A375 (cell line): ENCODE measurements around the gene KRTAP10-6. TPM values are rescaled to one million over a fixed set of nuclear protein-coding genes. Genes with fewer than 3 reads are reported as not detected.

Experiments
- total RNA-seq: library from RNA; depleted of rRNA; stranded (reverse); fragments of >200 nt; shearing (Covaris generic); gene quantifications from 2 replicates; pipeline ENCODE4 v1.2.3, GENCODE V29; 2014; rRNA removed

Gene KRTAP10-6, protein sequence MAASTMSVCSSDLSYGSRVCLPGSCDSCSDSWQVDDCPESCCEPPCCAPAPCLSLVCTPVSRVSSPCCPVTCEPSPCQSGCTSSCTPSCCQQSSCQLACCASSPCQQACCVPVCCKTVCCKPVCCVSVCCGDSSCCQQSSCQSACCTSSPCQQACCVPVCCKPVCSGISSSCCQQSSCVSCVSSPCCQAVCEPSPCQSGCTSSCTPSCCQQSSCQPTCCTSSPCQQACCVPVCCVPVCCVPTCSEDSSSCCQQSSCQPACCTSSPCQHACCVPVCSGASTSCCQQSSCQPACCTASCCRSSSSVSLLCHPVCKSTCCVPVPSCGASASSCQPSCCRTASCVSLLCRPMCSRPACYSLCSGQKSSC
- total RNA-seq, result not detected in 2 replicates

DNA sequence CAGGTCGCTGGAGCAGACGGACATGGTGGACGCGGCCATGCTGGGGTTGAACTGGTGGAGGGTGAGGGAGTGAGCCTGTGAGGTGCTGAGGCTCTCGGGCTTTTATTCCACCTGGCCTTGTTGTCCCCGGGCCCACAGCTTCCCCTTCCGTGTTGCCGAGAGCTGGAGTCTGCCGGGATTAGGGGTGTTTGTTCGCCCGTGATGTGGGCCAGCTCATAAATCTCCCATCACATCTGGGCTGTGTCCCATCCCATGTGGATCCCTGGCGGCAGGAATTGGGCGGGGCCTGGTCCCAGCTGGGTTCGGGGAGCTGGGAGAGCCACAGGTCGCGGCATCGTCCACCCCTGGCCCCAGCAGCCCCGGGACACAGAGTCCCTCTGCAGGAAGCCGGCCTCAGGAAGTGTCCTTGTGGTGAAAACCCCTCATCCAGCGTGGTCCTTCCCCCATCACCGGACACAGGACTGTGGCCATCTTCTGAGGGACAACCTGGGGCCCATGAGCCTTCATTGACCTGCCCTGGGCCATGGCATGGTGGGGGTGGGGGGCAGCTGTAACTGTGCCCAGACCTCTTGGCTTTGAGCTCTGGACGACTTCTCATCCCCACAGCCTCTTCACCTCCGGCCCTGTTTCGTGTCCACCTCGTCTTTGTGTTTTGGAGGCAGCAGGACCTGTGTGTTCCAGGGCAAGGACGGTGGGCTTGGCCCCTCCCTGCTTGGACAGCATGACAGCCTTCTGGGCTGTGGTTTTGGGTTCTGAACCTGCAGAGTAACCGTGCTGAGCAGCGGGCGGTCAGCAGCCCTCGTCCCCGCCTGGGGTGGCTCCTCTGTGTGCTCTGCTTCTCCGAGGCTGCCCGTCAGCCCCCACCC lies at the start of gene KRTAP10-6:
Gene KRTAP10-6, minus strand, starts transcription at position 60 of the 866 bp plus-strand sequence. Its CDS starts 21 bp downstream, at position 39.

DNA sequence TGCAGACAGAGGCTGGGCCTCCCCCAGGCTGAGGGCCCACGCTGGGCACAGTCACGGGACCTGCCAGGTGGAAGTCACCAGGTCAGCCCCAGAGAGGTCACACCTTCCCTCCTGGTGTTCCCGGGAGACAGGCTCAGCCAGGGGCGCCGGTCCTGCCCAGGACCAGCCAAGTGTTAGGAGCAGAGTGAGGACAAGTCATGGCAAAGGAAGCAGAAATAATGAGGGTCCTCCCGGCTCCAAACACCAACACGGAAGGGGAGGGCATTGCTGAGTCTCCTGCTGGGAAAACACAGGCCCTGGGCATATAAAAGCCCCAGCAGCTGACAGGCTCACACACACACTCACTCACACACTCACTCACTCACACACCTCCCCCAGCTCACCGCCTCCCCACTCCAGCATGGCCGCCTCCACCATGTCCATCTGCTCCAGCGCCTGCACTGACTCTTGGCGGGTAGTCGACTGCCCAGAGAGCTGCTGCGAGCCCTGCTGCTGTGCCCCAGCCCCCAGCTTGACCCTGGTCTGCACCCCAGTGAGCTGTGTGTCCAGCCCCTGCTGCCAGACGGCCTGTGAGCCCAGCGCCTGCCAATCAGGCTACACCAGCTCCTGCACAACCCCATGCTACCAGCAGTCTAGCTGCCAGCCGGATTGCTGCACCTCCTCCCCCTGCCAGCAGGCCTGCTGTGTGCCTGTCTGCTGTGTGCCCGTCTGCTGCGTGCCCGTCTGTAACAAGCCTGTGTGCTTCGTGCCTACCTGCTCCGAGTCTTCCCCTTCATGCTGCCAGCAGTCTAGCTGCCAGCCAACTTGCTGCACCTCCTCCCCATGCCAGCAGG lies 44.9 kb upstream of the KRTAP10-6 start, which contains the start of gene KRTAP10-10:
Gene KRTAP10-10, plus strand, starts transcription at position 339 of the 833 bp plus-strand sequence. Its CDS starts 62 bp downstream, at position 401.

DNA sequence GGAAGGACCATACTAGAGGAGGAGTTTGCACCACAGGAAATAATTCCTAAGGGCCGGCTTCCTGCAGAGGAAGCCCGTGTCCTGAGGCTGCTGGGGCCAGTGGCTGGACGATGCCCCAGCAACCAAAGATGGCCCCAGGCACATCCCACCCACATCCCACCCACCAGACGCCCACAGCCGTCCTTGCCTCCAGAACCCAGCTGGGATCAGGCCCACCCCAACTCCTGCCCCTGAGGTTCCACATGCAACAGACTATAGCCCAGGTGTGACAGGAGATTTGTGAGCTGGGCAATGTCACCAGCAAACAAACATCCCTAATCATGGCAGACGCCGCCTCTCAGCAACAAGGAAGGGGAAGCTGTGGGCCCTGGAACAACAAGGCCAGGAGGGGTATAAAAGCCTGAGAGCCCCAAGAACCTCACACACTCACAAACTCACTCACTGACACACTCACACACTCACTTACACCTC lies 34.4 kb upstream of the KRTAP10-6 start, which contains the start of gene KRTAP10-9:
Gene KRTAP10-9, plus strand, starts transcription at position 421 of the 471 bp plus-strand sequence. CDS start 79 bp downstream, outside the sequence.

DNA sequence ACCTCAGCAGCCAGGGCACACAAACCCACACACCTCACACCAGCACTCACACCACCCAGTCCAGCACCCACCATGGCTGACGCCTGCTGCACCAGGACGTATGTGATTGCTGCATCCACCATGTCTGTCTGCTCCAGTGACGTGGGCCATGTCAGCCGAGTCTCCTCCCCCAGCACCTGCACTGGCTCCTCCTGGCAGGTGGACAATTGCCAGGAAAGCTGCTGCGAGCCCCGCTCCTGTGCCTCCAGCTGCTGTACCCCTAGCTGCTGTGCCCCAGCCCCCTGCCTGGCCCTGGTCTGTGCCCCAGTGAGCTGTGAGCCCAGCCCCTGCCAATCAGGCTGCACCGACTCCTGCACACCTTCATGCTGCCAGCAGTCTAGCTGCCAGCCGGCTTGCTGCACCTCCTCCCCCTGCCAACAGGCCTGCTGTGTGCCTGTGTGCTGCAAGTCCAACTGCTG lies 19.8 kb upstream of the KRTAP10-6 start, which contains the start of gene KRTAP10-8:
Gene KRTAP10-8, plus strand, starts transcription at position 51 of the 458 bp plus-strand sequence. Its CDS starts 22 bp downstream, at position 73.

DNA sequence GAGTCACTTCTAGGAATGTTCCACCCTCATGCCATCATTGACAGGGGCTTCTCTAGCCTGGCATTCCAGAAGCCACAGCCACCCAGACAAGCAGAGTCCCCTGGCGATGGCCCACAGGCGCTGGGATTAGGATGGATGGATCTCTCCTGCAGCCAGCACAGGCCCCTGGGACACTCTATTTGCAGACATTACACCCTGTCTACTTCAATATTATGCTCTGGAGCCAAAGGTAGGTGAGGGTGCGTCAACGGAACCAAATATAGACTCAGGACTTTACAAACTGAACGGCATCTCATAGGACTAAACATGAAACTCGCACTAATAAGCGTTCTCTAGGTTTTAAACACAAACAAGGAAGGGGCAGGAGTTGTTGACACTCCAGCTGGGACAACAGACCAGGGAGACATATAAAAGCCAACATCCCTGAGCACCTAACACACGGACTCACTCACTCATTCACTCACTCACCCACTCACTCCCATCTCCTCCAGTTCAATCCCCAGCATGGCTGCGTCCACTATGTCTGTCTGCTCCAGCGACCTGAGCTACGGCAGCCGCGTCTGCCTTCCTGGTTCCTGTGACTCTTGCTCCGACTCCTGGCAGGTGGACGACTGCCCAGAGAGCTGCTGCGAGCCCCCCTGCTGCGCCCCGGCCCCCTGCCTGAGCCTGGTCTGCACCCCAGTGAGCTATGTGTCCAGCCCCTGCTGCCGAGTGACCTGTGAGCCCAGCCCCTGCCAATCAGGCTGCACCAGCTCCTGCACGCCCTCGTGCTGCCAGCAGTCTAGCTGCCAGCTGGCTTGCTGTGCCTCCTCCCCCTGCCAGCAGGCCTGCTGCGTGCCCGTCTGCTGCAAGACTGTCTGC lies 8.0 kb upstream of the KRTAP10-6 start, which contains the start of gene KRTAP10-7:
Gene KRTAP10-7, plus strand, starts transcription at position 480 of the 861 bp plus-strand sequence. Its CDS starts 25 bp downstream, at position 505.

DNA sequence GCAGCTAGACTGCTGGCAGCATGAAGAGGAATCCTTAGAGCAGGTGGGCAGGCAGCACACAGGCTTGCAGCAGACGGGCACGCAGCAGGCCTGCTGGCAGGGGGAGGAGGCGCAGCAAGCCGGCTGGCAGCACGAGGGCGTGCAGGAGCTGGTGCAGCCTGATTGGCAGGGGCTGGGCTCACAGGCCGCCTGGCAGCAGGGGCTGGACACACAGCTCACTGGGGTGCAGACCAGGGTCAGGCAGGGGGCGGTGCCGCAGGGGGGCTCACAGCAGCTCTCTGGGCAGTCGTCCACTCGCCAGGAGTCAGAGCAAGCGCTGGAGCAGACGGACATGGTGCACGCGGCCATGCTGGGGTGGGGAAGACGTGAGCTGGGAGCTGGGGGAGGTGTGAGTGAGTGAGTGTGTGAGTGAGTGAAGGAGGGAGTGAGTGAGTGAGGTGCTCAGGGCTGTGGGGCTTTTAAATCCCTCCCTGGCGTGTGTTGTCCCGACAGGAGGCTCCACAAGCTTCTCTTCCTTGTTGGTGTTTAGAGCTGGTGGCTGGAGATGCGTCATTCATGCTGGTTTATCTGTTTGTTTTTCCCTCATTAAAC lies 12.0 kb downstream of the KRTAP10-6 start, which contains the start of gene KRTAP10-5:
Gene KRTAP10-5, minus strand, starts transcription at position 374 of the 591 bp plus-strand sequence. Its CDS starts 26 bp downstream, at position 348.

DNA sequence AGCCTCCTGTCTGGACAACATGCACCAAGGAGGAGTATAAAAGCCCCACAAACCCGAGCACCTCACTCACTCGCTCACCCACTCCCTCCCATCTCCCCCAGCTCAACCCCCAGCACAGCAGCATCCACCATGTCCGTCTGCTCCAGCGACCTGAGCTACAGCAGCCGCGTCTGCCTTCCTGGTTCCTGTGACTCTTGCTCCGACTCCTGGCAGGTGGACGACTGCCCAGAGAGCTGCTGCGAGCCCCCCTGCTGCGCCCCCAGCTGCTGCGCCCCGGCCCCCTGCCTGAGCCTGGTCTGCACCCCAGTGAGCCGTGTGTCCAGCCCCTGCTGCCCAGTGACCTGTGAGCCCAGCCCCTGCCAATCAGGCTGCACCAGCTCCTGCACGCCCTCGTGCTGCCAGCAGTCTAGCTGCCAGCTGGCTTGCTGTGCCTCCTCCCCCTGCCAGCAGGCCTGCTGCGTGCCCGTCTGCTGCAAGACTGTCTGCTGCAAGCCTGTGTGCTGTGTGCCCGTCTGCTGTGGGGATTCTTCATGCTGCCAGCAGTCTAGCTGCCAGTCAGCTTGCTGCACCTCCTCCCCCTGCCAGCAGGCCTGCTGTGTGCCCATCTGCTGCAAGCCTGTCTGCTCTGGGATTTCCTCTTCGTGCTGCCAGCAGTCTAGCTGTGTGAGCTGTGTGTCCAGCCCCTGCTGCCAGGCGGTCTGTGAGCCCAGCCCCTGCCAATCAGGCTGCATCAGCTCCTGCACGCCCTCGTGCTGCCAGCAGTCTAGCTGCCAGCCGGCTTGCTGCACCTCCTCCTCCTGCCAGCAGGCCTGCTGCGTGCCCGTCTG lies 18.5 kb downstream of the KRTAP10-6 start, which contains the start of gene KRTAP10-4:
Gene KRTAP10-4, plus strand, starts transcription at position 100 of the 827 bp plus-strand sequence. Its CDS starts 30 bp downstream, at position 130.

DNA sequence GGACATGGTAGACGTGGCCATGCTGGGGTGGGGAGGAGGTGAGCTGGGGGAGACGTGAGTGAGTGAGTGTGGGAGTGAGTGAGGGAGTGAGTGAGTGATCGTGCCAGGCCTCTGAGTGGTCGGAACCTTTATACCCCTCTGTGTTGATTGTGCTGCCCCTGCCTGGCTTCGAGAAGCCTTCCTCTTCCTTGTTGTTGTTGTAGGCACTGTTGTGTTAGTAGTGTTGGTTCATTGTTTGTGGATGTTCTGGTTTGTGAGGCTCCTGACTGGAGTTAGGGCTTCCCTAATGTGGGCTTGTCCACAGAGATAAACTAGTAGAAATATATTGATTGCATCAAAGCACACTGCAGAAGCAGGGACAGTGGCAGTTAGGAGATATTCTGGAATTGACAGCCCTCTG lies 33.6 kb downstream of the KRTAP10-6 start, which contains the start of gene KRTAP10-3:
Gene KRTAP10-3, minus strand, starts transcription at position 101 of the 400 bp plus-strand sequence. Its CDS starts 80 bp downstream, at position 21.

DNA sequence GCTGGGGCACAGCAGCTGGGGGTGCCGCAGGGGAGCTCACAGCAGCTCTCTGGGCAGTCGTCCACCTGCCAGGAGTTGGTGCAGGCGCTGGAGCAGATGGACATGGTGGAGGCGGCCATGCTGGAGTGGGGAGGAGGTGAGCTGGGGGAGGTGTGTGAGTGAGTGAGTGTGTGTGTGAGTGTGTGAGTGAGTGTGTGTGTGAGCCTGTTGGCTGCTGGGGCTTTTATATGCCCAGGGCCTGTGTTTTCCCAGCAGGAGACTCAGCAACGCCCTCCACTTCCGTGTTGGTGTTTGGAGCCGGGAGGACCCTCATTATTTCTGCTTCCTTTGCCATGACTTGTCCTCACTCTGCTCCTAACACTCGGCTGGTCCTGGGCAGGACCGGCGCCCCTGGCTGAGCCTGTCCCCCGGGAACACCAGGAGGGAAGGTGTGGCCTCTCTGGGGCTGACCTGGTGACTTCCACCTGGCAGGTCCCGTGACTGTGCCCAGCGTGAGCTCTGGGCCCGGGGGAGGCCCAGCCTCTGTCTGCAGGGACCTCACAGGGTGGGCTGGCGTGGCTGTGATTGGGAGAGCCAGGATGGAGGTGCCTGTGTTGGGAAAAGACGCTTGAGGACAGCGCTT lies 40.9 kb downstream of the KRTAP10-6 start, which contains the start of gene KRTAP10-2:
Gene KRTAP10-2, minus strand, starts transcription at position 166 of the 622 bp plus-strand sequence. Its CDS starts 47 bp downstream, at position 119.

Other genes starting within 250 kb of the KRTAP10-6 start
- 11.1 and 11.2 TPM in 2 replicates for gene TRPM2, start 238.9 kb downstream of the KRTAP10-6 start, total RNA-seq
- gene LRRC3, start 137.0 kb downstream of the KRTAP10-6 start, total RNA-seq, result 0.08 and 0.11 TPM in 2 replicates
- gene KRTAP10-1, start 52.3 kb downstream of the KRTAP10-6 start, total RNA-seq, result not detected in 2 replicates
- gene KRTAP10-2, start 41.0 kb downstream of the KRTAP10-6 start, total RNA-seq, result not detected in 2 replicates
- not detected in 2 replicates for gene KRTAP10-3, start 33.7 kb downstream of the KRTAP10-6 start, total RNA-seq
- gene KRTAP10-4, start 18.8 kb downstream of the KRTAP10-6 start, total RNA-seq, result not detected in 2 replicates
- not detected in 2 replicates for gene KRTAP10-5, start 11.9 kb downstream of the KRTAP10-6 start, total RNA-seq
- not detected in 2 replicates for gene KRTAP10-7, start 8.1 kb upstream of the KRTAP10-6 start, total RNA-seq
- gene KRTAP10-8, start 19.6 kb upstream of the KRTAP10-6 start, total RNA-seq, result not detected in 2 replicates
- not detected in 2 replicates for gene KRTAP10-9, start 34.6 kb upstream of the KRTAP10-6 start, total RNA-seq
- not detected in 2 replicates for gene KRTAP10-10, start 44.9 kb upstream of the KRTAP10-6 start, total RNA-seq
- gene KRTAP10-11, start 53.9 kb upstream of the KRTAP10-6 start, total RNA-seq, result not detected in 2 replicates
- not detected in 2 replicates for gene KRTAP12-4, start 62.2 kb upstream of the KRTAP10-6 start, total RNA-seq
- gene KRTAP12-3, start 65.4 kb upstream of the KRTAP10-6 start, total RNA-seq, result not detected in 2 replicates
- not detected in 2 replicates for gene KRTAP12-2, start 74.4 kb upstream of the KRTAP10-6 start, total RNA-seq
- not detected in 2 replicates for gene KRTAP12-1, start 89.7 kb upstream of the KRTAP10-6 start, total RNA-seq
- gene KRTAP10-12, start 104.7 kb upstream of the KRTAP10-6 start, total RNA-seq, result not detected in 2 replicates
- not detected in 2 replicates for gene TSPEAR, start 119.1 kb upstream of the KRTAP10-6 start, total RNA-seq
- gene UBE2G2, start 209.3 kb upstream of the KRTAP10-6 start, total RNA-seq, result 97.2 and 114 TPM in 2 replicates
- 52.6 and 57.9 TPM in 2 replicates for gene SUMO3, start 225.6 kb upstream of the KRTAP10-6 start, total RNA-seq